LoVo (cell line): ENCODE results near the gene DCTD.

ENCODE experiments used
- DNase-seq: peaks from one replicate; pipeline ENCODE4 v3.0.0-alpha.2; 2016; ENCODE audit warnings: low spot score

Gene DCTD

GRCh38 chr4:182840108-182840507 lies 77.1 kb downstream of the DCTD start:
- DNase-seq, result no peak
